ENCODE data around the gene FAM229B.
A peak's percentile ranks its signal among the peaks of the same experiment; 100 is the strongest.

Gene FAM229B

DNA sequence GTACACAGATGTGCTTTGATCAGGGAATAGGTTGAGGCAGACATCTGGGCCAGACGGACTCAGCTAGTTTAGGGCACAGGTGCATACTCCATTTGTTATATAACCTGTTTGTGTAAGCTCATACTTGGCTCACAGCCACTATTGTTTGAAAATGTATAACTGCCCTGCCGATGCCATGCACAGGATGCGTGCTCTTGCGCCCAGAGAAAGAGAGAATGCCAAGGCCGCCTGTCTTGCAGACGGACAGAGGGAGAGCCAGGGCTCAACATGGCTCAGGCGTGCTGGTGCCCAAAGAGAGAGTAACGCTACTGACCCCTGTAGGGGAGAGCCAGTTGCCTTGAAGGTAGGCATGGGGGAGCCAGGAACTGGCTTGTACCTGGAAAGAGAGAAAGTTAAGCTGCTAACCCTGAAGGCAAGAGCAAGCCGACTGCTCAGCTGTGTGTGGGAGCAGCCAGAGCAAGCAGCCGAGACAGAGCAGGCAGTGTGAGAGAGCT, 57.7 kb downstream of the FAM229B start:
- peak; percentile 71 for DNase-seq

DNA sequence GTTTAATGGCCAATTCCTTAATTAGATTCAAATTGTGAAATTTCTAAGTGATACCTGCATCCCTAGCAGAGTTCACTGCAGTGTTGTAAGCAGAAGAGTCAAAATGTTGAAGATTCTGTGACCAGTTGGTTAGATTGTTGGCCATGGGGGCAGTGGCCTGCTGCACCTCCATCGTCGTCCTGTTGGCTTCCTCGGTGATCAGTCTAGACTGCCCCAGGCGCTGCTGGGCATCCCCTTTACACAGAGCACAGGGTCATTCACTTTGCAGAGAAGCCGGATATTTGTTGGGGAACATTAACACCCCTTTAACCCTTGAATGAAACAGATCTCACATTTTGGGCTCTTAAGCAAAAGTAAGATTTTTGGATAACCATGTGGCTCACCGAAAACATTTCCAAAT, 60.7 kb downstream of the FAM229B start:
- no peak for DNase-seq

DNA sequence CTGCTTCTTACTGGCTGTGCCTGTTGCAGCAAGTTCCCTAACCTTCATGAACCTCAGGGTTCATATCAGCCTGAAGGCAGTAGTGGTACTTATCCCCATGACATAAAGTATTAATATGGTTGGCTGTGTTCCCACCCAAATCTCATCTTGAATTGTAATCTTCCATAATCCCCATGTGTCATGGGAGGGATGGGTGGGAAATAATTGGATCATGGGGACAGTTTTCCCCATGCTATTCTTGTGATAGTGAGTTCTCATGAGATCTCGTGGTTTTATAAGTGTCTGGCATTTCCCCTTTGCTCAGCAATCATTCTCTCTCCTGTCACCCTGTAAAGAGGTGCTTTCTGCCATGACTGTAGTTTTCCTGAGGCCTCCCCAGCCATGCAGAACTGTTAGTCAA, 61.8 kb downstream of the FAM229B start:
- no peak for DNase-seq

DNA sequence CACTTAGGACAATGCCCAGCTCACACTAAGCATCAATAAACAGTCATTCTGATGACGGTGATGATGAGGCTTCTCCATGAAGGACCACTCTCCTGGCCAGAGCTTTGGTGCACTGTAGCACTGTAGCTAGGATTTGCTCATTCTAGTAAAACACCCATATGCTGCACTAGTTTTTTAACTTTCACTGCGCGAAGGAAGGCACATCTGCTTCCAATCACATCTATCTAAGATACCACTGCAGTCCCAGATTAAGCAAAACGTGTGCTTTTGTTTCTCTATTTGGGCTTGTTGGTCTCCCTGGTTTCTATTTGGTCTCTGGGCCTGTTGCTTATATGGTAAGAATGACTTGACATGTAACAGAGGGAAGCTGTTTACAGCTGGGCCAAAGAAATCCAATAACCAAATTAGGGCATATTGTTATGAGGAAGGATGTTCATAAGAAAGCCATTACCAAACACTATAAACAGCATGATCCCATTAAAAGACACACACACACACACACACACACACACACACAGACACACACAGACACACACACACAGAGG, 62.4 kb downstream of the FAM229B start:
- DNase-seq, result no peak

DNA sequence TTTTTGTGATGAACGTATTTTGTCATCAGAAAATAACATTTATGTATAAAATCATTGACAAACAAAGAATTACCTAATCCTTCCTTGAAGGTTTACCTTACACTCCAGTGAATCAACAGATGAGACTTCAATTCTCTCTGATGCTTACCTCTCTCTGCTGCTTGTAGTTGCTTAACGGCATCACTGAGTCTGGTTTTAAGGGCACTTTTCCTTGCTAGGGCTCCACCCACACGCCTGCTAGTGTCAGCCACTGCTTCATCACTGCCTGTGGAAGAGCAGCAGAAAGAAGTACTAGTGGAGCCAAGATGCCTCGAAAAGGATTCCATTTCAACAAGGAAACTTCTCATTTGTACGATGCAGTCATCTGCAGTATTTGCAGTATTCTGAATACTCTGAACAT, 63.0 kb downstream of the FAM229B start:
- DNase-seq, result no peak

All from NCI-H774 (cell line).